ENCODE measurements around the gene TRAPPC3L.

DNA sequence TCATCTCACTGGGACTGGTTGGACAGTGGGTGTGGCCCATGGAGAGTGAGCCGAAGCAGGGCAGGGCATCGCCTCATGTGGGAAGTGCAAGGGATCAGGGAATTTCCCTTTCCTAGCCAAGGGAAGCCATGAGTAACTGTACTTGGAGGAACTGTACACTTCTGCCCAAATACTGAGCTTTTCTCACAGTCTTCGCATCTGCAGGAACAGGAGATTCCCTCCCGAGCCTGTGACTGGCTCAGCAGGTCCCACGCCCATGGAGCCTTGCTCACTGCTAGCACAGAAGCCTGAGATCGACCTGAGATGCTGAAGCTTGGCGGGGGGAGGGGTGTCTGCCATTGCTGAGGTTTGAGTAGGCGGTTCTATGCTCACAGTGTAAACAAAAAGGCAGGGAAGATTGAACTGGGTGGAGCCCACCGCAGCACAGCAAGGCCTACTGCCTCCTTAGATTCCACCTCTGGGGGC lies 44.5 kb downstream of the TRAPPC3L start:
- TF ChIP-seq, protein P1, sequence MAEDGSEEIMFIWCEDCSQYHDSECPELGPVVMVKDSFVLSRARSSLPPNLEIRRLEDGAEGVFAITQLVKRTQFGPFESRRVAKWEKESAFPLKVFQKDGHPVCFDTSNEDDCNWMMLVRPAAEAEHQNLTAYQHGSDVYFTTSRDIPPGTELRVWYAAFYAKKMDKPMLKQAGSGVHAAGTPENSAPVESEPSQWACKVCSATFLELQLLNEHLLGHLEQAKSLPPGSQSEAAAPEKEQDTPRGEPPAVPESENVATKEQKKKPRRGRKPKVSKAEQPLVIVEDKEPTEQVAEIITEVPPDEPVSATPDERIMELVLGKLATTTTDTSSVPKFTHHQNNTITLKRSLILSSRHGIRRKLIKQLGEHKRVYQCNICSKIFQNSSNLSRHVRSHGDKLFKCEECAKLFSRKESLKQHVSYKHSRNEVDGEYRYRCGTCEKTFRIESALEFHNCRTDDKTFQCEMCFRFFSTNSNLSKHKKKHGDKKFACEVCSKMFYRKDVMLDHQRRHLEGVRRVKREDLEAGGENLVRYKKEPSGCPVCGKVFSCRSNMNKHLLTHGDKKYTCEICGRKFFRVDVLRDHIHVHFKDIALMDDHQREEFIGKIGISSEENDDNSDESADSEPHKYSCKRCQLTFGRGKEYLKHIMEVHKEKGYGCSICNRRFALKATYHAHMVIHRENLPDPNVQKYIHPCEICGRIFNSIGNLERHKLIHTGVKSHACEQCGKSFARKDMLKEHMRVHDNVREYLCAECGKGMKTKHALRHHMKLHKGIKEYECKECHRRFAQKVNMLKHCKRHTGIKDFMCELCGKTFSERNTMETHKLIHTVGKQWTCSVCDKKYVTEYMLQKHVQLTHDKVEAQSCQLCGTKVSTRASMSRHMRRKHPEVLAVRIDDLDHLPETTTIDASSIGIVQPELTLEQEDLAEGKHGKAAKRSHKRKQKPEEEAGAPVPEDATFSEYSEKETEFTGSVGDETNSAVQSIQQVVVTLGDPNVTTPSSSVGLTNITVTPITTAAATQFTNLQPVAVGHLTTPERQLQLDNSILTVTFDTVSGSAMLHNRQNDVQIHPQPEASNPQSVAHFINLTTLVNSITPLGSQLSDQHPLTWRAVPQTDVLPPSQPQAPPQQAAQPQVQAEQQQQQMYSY (CRISPR knock-in tag; IDR thresholded peaks at IDR 0.05): no peak
- TF ChIP-seq TCF7 (IDR thresholded peaks at IDR 0.05; ENCODE audit: low read depth) (no peak), POLR2AphosphoS5 (IDR thresholded peaks at IDR 0.05; ENCODE audit: low read depth, low read length) (no peak), ZNF253 (CRISPR knock-in tag; IDR thresholded peaks at IDR 0.05; ENCODE audit: borderline replicate concordance) (no peak)
- TF ChIP-seq, protein P2, sequence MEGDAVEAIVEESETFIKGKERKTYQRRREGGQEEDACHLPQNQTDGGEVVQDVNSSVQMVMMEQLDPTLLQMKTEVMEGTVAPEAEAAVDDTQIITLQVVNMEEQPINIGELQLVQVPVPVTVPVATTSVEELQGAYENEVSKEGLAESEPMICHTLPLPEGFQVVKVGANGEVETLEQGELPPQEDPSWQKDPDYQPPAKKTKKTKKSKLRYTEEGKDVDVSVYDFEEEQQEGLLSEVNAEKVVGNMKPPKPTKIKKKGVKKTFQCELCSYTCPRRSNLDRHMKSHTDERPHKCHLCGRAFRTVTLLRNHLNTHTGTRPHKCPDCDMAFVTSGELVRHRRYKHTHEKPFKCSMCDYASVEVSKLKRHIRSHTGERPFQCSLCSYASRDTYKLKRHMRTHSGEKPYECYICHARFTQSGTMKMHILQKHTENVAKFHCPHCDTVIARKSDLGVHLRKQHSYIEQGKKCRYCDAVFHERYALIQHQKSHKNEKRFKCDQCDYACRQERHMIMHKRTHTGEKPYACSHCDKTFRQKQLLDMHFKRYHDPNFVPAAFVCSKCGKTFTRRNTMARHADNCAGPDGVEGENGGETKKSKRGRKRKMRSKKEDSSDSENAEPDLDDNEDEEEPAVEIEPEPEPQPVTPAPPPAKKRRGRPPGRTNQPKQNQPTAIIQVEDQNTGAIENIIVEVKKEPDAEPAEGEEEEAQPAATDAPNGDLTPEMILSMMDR (CRISPR knock-in tag; IDR thresholded peaks at IDR 0.05): no peak
- TF ChIP-seq, protein P3, sequence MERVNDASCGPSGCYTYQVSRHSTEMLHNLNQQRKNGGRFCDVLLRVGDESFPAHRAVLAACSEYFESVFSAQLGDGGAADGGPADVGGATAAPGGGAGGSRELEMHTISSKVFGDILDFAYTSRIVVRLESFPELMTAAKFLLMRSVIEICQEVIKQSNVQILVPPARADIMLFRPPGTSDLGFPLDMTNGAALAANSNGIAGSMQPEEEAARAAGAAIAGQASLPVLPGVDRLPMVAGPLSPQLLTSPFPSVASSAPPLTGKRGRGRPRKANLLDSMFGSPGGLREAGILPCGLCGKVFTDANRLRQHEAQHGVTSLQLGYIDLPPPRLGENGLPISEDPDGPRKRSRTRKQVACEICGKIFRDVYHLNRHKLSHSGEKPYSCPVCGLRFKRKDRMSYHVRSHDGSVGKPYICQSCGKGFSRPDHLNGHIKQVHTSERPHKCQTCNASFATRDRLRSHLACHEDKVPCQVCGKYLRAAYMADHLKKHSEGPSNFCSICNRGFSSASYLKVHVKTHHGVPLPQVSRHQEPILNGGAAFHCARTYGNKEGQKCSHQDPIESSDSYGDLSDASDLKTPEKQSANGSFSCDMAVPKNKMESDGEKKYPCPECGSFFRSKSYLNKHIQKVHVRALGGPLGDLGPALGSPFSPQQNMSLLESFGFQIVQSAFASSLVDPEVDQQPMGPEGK (CRISPR knock-in tag; IDR thresholded peaks at IDR 0.05): no peak

All from HepG2 (cell line).